ENCODE measurements around the gene KIAA0825.

DNA sequence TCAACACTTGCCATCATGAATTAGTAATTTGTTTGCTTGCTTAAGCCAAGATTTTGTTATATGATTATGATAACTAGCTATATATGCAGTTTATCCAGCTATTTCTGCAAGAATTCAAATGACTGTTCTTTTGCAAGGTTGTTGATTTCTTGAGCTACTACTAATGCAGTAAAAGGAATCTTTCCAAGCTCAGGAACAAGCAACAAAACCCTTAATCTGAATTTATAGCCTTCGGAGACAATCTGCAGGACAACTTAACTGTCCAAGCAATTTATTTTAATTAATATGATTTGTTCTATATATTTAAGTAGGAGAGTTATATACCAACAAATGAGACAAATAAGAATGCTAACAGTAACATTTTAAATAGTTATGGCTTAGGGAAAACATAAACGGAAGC is 450.3 kb downstream of the KIAA0825 start:
- TF ChIP-seq, protein P1, sequence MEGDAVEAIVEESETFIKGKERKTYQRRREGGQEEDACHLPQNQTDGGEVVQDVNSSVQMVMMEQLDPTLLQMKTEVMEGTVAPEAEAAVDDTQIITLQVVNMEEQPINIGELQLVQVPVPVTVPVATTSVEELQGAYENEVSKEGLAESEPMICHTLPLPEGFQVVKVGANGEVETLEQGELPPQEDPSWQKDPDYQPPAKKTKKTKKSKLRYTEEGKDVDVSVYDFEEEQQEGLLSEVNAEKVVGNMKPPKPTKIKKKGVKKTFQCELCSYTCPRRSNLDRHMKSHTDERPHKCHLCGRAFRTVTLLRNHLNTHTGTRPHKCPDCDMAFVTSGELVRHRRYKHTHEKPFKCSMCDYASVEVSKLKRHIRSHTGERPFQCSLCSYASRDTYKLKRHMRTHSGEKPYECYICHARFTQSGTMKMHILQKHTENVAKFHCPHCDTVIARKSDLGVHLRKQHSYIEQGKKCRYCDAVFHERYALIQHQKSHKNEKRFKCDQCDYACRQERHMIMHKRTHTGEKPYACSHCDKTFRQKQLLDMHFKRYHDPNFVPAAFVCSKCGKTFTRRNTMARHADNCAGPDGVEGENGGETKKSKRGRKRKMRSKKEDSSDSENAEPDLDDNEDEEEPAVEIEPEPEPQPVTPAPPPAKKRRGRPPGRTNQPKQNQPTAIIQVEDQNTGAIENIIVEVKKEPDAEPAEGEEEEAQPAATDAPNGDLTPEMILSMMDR (IDR thresholded peaks at IDR 0.05), result no peak
- no peak for TF ChIP-seq TCF7L2 (IDR thresholded peaks at IDR 0.05; ENCODE audit: low read depth, low read length)
- no peak for TF ChIP-seq SIN3A (IDR thresholded peaks at IDR 0.05; ENCODE audit: borderline replicate concordance, insufficient read depth, low read depth, low read length)
- TF ChIP-seq POLR2AphosphoS5 (IDR thresholded peaks at IDR 0.05; ENCODE audit: low read depth, low read length), result no peak
- TF ChIP-seq, protein P2, sequence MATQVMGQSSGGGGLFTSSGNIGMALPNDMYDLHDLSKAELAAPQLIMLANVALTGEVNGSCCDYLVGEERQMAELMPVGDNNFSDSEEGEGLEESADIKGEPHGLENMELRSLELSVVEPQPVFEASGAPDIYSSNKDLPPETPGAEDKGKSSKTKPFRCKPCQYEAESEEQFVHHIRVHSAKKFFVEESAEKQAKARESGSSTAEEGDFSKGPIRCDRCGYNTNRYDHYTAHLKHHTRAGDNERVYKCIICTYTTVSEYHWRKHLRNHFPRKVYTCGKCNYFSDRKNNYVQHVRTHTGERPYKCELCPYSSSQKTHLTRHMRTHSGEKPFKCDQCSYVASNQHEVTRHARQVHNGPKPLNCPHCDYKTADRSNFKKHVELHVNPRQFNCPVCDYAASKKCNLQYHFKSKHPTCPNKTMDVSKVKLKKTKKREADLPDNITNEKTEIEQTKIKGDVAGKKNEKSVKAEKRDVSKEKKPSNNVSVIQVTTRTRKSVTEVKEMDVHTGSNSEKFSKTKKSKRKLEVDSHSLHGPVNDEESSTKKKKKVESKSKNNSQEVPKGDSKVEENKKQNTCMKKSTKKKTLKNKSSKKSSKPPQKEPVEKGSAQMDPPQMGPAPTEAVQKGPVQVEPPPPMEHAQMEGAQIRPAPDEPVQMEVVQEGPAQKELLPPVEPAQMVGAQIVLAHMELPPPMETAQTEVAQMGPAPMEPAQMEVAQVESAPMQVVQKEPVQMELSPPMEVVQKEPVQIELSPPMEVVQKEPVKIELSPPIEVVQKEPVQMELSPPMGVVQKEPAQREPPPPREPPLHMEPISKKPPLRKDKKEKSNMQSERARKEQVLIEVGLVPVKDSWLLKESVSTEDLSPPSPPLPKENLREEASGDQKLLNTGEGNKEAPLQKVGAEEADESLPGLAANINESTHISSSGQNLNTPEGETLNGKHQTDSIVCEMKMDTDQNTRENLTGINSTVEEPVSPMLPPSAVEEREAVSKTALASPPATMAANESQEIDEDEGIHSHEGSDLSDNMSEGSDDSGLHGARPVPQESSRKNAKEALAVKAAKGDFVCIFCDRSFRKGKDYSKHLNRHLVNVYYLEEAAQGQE (IDR thresholded peaks at IDR 0.05; ENCODE audit: insufficient read depth in 1 of 2, low read depth in 2 of 2, low read length in 1 of 2), result no peak

All from Panc1 (cell line).